ENCODE measurements around the gene NUP210L.
A peak's percentile ranks its signal among the peaks of the same experiment; 100 is the strongest.
"Not testable (repeated sequence)": the region's sequence is repeated elsewhere in the genome, so short reads cannot be mapped to it uniquely, and the experiment has no call there.

NUP210L gene

GRCh38 chr1:154100141-154100540 is 54.7 kb downstream of the NUP210L start:
- not testable (repeated sequence) for H3K9me3 ChIP-seq (ENCODE audit: insufficient read depth, low read depth, low read length); H3K36me3 ChIP-seq (ENCODE audit: control insufficient read depth in 1 of 2, insufficient read depth in 2 of 2, low read length in 2 of 2); H3K27me3 ChIP-seq (ENCODE audit: insufficient read depth, low read length); H3K4ac ChIP-seq (ENCODE audit: low read depth, low read length); H4K12ac ChIP-seq (ENCODE audit: low read depth, low read length); H3K14ac ChIP-seq (ENCODE audit: low read length); H4K8ac ChIP-seq (ENCODE audit: low read depth, low read length); H3K27ac ChIP-seq (ENCODE audit: low read depth, low read length); H3K4me3 ChIP-seq (ENCODE audit: low read depth, low read length); H3K79me2 ChIP-seq (ENCODE audit: control insufficient read depth, insufficient read depth, low read length, poor library complexity); H2AFZ ChIP-seq (ENCODE audit: insufficient read depth, low read length, poor library complexity); H3K23ac ChIP-seq (ENCODE audit: low read length); H2BK12ac ChIP-seq (ENCODE audit: low read length); H3K79me1 ChIP-seq (ENCODE audit: low read length); H4K91ac ChIP-seq (ENCODE audit: low read depth, low read length); H2BK120ac ChIP-seq (ENCODE audit: insufficient read depth, low read length, poor library complexity); H2BK5ac ChIP-seq (ENCODE audit: low read depth, low read length, poor library complexity); H3K4me2 ChIP-seq (ENCODE audit: low read length); H3K18ac ChIP-seq (ENCODE audit: low read length); H3K9ac ChIP-seq (ENCODE audit: low read length); H2AK5ac ChIP-seq (ENCODE audit: low read length); H3K4me1 ChIP-seq (ENCODE audit: control insufficient read depth in 1 of 2, insufficient read depth in 2 of 2, low read length in 2 of 2)
- peak; percentile 54 to 71 for DNase-seq
- no CpG with 5 or more reads among the region's 5 CpGs for WGBS (ENCODE audit: extremely low coverage, insufficient coverage, insufficient read length)

DNA sequence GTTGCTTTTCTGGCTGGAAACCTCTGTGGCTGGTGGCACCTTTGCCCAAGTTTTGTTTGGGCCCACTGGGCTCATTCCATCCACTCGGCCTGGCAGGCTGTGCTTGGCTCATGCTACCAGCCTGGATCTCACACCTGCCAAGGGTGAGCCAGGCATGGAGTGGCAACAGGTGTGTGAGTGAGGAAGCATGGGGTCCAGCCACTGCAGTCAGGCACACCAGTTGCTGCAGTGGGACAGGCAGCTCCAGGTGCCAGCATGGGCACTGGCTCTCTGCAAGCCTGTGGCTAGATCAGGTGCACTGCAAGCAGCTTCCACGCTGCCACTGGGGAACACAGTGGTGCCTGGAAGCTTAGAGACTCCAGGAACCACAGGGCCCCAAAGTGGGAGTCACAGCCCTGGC is 57.0 kb downstream of the NUP210L start:
- Histone ChIP-seq H3K79me2 (ENCODE audit: control insufficient read depth, insufficient read depth, low read length, poor library complexity) (no peaks in the 10 kb centered on the region), H2BK5ac (ENCODE audit: low read depth, low read length, poor library complexity) (no peak overlapping the region), H3K23ac (ENCODE audit: low read length) (no peak overlapping the region), H3K18ac (ENCODE audit: low read length) (no peak overlapping the region), H2BK12ac (ENCODE audit: low read length) (no peak overlapping the region), H4K91ac (ENCODE audit: low read depth, low read length) (no peak overlapping the region), H3K4me3 (ENCODE audit: low read depth, low read length) (peak overlapping the region; percentile 6), H4K12ac (ENCODE audit: low read depth, low read length) (no peak overlapping the region), H2AK5ac (ENCODE audit: low read length) (no peak overlapping the region), H3K27me3 (ENCODE audit: insufficient read depth, low read length) (no peaks in the 10 kb centered on the region), H3K14ac (ENCODE audit: low read length) (no peak overlapping the region), H3K79me1 (ENCODE audit: low read length) (no peaks in the 10 kb centered on the region), H3K36me3 (ENCODE audit: control insufficient read depth in 1 of 2, insufficient read depth in 2 of 2, low read length in 2 of 2) (no peaks in the 10 kb centered on the region), H3K4ac (ENCODE audit: low read depth, low read length) (no peak overlapping the region), H3K9me3 (ENCODE audit: insufficient read depth, low read depth, low read length) (peaks cover 5% of the 10 kb centered on the region), H2BK120ac (ENCODE audit: insufficient read depth, low read length, poor library complexity) (no peak overlapping the region), H3K4me1 (ENCODE audit: control insufficient read depth in 1 of 2, insufficient read depth in 2 of 2, low read length in 2 of 2) (no peaks in the 10 kb centered on the region), H3K4me2 (ENCODE audit: low read length) (no peak overlapping the region), H2AFZ (ENCODE audit: insufficient read depth, low read length, poor library complexity) (no peak overlapping the region), H3K27ac (ENCODE audit: low read depth, low read length) (no peak overlapping the region), H4K8ac (ENCODE audit: low read depth, low read length) (no peak overlapping the region), H3K9ac (ENCODE audit: low read length) (no peak overlapping the region)
- WGBS (ENCODE audit: extremely low coverage, insufficient coverage, insufficient read length) = no CpG with 5 or more reads among the region's 2 CpGs
- DNase-seq = no peak

- Histone ChIP-seq H3K23ac (ENCODE audit: low read length) (no peak overlapping the region), H3K4ac (ENCODE audit: low read depth, low read length) (no peak overlapping the region), H3K9ac (ENCODE audit: low read length) (no peak overlapping the region), H3K27me3 (ENCODE audit: insufficient read depth, low read length) (no peaks in the 10 kb centered on the region), H3K36me3 (ENCODE audit: control insufficient read depth in 1 of 2, insufficient read depth in 2 of 2, low read length in 2 of 2) (no peaks in the 10 kb centered on the region), H3K79me1 (ENCODE audit: low read length) (no peaks in the 10 kb centered on the region), H3K4me3 (ENCODE audit: low read depth, low read length) (no peak overlapping the region), H4K12ac (ENCODE audit: low read depth, low read length) (no peak overlapping the region), H2BK120ac (ENCODE audit: insufficient read depth, low read length, poor library complexity) (no peak overlapping the region), H3K18ac (ENCODE audit: low read length) (no peak overlapping the region), H2AFZ (ENCODE audit: insufficient read depth, low read length, poor library complexity) (no peak overlapping the region), H4K91ac (ENCODE audit: low read depth, low read length) (no peak overlapping the region), H2AK5ac (ENCODE audit: low read length) (no peak overlapping the region), H3K14ac (ENCODE audit: low read length) (no peak overlapping the region), H4K8ac (ENCODE audit: low read depth, low read length) (no peak overlapping the region), H3K4me1 (ENCODE audit: control insufficient read depth in 1 of 2, insufficient read depth in 2 of 2, low read length in 2 of 2) (no peaks in the 10 kb centered on the region), H3K4me2 (ENCODE audit: low read length) (no peak overlapping the region), H2BK5ac (ENCODE audit: low read depth, low read length, poor library complexity) (no peak overlapping the region), H3K79me2 (ENCODE audit: control insufficient read depth, insufficient read depth, low read length, poor library complexity) (no peaks in the 10 kb centered on the region), H2BK12ac (ENCODE audit: low read length) (no peak overlapping the region), H3K9me3 (ENCODE audit: insufficient read depth, low read depth, low read length) (peaks cover 5% of the 10 kb centered on the region), H3K27ac (ENCODE audit: low read depth, low read length) (no peak overlapping the region)
- DNase-seq = no peak
- no CpG with 5 or more reads among the region's 2 CpGs for WGBS (ENCODE audit: extremely low coverage, insufficient coverage, insufficient read length)
These were observed 59.3 kb downstream of the NUP210L start for GRCh38 chr1:154095456-154096060.

DNA sequence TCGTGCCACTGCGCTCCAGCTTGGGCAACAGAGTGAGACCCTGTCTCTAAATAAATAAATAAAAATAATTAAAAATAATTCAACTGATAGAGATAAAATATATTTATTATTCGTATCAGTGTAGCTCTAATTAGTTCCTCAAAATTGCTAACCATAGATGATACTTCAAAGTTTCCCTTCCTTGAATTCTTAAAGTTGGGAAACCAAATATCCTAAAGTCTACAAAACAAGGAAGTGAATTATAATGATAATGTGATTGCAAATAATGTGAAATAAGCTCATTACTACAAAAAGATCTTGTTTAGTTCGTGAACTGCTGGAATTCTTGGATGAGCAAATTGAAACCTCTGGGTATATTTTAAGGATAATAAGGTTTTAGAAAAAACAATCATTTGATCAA is 60.5 kb downstream of the NUP210L start:
- Histone ChIP-seq H3K27ac (ENCODE audit: low read depth, low read length) (no peak overlapping the region), H3K4me3 (ENCODE audit: low read depth, low read length) (no peak overlapping the region), H3K23ac (ENCODE audit: low read length) (no peak overlapping the region), H3K9me3 (ENCODE audit: insufficient read depth, low read depth, low read length) (peaks cover 5% of the 10 kb centered on the region), H3K18ac (ENCODE audit: low read length) (no peak overlapping the region), H3K9ac (ENCODE audit: low read length) (no peak overlapping the region), H2BK5ac (ENCODE audit: low read depth, low read length, poor library complexity) (no peak overlapping the region), H2AK5ac (ENCODE audit: low read length) (no peak overlapping the region), H4K8ac (ENCODE audit: low read depth, low read length) (no peak overlapping the region), H3K4me1 (ENCODE audit: control insufficient read depth in 1 of 2, insufficient read depth in 2 of 2, low read length in 2 of 2) (no peaks in the 10 kb centered on the region), H3K36me3 (ENCODE audit: control insufficient read depth in 1 of 2, insufficient read depth in 2 of 2, low read length in 2 of 2) (no peaks in the 10 kb centered on the region), H3K14ac (ENCODE audit: low read length) (no peak overlapping the region), H4K91ac (ENCODE audit: low read depth, low read length) (no peak overlapping the region), H3K4ac (ENCODE audit: low read depth, low read length) (no peak overlapping the region), H2BK120ac (ENCODE audit: insufficient read depth, low read length, poor library complexity) (no peak overlapping the region), H4K12ac (ENCODE audit: low read depth, low read length) (no peak overlapping the region), H3K27me3 (ENCODE audit: insufficient read depth, low read length) (no peaks in the 10 kb centered on the region), H2AFZ (ENCODE audit: insufficient read depth, low read length, poor library complexity) (no peak overlapping the region), H3K79me1 (ENCODE audit: low read length) (no peaks in the 10 kb centered on the region), H2BK12ac (ENCODE audit: low read length) (no peak overlapping the region), H3K79me2 (ENCODE audit: control insufficient read depth, insufficient read depth, low read length, poor library complexity) (no peaks in the 10 kb centered on the region), H3K4me2 (ENCODE audit: low read length) (no peak overlapping the region)
- WGBS (ENCODE audit: extremely low coverage, insufficient coverage, insufficient read length) = no CpG with 5 or more reads among the region's 4 CpGs
- DNase-seq = no peak

All from trophoblast cell (in vitro differentiated cells and primary cell).